ENCODE results near the gene IL1RN.

Gene IL1RN

DNA sequence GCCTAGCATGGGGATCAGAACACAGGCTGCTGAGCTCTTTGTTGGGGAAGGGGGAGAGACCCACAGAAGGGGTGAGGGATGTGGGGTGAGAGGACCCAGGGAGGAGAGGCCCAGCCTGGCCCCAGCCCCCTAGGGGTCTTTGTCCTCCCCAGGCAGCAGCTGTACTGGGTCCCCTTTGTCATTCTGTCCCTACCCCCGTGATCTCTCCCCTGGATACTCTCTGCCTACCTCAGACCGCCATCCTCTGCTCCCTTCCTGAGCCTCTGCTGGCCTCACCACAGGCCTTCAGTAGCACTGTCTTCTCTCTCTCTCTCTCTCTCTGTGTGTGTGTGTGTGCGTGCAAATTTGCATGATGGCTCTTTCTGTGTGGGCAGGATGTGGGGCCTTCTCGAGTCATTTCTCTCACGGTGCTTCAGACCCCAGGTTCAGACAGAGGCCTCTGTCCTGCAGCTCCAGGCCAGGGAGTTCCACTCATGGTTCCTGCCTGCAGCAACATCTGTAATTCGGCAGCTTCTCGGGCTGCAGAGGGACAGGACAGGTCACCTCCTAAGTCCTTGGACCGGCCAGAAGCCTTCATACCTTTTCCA lies 47.7 kb downstream of the IL1RN start:
- DNase-seq, result no peak

DNA sequence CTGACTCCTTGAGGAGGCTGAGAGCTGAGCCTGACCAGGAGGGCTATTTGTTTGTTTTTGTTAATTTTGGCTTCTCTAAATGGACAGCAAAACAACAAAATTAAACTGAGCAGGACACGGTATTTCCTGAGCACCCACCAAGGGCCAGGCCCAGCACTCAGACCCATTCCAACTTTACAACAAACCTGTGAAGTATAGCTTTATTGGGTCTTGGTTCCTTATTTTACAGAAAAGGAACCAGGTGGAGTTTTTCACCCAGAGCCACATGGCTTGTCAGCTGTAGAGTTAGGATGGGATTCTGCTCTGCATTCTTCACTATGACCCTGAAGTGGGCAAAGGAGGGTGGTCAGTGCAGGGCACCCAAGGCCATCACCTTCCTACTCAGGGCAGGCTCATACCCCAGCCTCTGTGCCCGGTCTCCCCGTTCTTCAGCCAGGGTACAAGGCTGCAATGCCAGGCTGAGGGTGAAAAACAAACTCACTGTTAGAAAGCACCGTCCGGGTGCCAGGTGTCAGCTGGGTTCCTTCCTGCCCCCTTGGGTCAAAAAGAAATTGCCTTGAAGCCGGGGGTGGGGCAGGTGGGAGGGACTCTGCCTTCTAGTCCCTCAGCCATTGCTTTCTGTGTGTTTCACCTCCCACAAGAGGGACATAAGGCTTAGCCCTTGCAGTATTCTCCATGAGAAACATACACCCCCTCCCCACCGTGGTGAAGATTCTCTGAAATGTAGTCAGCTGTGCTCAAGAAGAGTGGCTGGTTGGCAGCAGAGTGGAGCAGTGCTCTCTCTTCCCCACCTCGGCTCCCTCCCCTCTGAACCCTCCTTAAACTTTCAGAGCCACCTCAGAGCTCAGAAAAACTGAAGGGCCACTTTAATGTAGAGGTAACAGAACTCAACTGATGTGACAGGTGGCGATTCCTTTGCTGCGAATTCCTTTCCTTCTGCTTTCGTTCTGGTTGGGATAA lies 48.6 kb downstream of the IL1RN start:
- DNase-seq, result no peak

DNA sequence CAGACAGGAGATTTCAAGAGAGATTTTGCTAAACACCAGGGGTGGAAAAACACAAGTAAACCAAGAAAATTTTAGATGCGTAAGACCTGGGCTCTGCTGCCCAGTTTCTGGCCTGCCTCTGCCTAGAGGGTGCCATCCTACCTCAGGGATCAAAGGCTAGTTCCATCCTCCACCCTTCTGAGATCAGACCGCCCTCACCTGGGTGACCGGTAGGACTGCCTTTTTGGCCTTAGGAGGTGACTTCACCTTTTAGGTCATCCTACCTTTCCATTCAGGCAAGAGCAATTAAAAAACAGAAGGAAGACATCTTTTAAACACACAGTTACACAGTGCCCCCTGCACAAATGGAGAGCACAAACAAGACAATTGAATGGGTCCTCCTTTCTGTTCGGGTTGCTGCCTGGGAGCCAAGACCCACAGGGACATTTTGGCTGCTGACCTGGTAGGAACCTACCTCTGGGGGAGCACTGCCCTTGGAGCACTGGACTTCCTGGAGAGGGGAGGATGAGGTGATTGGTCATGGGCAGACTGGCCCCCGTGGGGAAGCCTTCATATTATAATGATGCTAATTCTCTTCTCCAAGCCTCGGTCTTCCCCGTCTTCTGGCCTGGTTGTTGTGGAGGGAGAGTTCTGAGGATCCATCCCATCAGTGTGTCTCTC lies 49.4 kb downstream of the IL1RN start:
- DNase-seq, result no peak

DNA sequence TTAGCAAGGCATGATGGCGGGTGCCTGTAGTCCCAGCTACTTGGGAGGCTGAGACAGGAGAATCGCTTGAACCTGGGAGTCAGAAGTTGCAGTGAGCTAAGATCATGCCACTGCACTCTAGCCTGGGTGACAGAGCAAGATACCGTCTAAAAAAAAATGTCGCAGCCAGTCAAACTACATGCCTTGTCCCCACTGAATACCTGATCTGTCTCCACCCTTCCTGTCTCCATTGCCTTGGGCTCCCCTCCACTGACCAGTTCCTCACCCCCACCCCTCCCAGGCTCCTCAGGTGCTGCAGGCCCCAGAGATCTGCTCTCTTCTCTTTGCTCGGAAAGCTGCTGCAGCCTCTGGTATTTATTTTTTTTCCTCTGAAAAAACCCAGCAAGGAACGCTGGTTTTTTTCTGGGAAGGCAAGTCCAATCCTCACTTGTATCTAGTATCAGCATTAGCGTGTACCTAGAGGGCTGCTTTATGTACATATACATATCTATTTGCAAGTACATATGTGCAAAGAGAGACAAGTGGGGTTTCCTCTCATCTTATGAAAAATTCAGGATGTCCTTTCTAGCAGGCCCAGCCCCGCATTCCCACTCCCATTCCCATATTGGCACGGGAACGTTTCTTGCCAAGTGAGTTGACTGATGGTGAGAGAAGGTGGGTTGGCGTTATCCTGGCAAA lies 50.8 kb downstream of the IL1RN start:
- no peak for DNase-seq

DNA sequence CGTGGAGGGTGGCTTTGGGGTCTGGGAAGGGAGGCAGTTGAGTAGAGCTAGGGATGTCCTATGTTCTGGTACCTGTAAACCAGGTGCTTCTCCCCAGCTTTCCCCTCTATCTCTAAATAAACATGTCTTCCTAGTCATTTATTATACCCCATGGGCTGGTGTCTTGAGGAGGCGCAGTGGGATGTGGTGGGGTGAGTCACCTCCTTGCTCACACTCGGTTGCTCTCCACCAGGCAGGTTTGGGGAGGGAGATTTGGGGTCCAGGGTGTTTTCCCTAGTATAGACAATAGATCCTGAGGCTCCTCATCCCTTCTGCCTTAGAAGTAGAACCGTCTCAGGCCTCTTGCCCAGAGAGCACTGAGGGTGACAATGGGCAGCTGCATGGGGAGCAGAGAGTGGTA lies 51.5 kb downstream of the IL1RN start:
- no peak for DNase-seq

GRCh38 chr2:113179446-113180045 lies 52.1 kb downstream of the IL1RN start:
- DNase-seq, result no peak

- no peak for DNase-seq
Measured at GRCh38 chr2:113180131-113180946, 52.9 kb downstream of the IL1RN start.

- no peak for DNase-seq
Measured at GRCh38 chr2:113181258-113182051, 54.1 kb downstream of the IL1RN start.

DNA sequence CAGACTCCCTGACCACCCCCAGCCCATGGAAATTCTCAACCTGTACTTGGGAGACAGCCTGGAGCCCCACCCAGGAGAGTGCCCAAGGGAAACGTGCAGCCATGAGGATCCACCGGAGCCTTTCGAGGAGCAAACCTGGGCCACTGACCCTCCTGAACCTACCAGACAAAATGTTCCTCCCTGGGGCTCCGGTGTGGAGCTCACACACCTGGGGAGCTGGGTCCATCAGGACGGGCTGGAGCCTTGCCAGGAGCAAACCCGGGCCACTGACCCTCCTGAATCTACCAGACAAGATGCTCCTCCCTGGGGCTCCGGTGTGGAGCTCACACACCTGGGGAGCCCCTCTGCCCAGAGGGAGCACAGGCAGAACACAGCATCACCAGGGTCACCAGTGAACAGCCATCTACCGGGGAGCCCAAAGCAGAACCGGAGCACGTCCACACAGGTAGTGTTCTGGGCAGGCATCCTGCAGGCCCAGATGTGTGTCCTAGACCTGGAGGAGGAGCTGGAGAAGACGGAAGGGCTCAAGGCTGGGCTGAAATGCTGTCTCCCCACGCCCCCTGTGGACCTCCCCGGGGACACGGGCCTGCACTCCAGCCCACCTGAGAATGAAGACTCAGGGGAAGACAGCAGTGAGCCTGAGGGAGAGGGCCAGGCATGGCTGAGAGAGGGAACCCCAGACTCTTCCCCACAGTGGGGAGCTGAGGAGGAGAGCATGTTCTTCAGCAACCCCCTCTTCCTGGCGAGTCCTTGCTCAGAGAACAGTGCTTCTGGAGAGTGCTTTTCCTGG lies 55.3 kb downstream of the IL1RN start:
- DNase-seq, result no peak

DNA sequence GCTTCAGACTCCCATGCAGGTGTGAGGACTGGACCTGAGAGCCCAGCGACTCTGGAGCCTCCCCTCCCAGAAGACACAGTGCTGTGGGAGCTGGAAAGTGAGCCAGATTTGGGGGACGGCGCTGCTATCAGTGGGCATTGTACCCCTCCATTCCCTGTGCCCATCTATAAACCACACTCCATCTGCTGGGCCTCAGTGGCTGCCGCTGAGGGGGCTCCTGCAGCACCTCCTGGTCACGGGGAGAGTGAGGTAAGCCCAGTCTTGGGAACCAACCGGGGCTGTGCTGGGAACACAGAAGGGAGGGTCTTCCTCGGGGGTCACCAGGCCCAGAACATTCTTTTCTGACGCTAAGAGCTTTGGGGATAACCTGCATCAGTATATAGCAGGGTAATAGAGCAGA lies 55.9 kb downstream of the IL1RN start:
- no peak for DNase-seq
